Inflammatory macrophage treated with lipopolysaccharide for 1 hour (primary cell): ENCODE data around the gene RAB1A.
"Not testable (repeated sequence)": the region's sequence is repeated elsewhere in the genome, so short reads cannot be mapped to it uniquely, and the experiment has no call there.

Source experiments
- DNase-seq, 2 donors: peaks; one replicate each; pipeline ENCODE4 v3.0.0-alpha.2; 2020 to 2022

RAB1A gene

GRCh38 chr2:65134158-65134557 is 4.3 kb upstream of the RAB1A start:
- no peak for DNase-seq

GRCh38 chr2:65133626-65134025 is 3.7 kb upstream of the RAB1A start:
- no peak for DNase-seq

GRCh38 chr2:65132930-65133329 is 3.0 kb upstream of the RAB1A start:
- not testable (repeated sequence) for DNase-seq

GRCh38 chr2:65130664-65131175 is 814 bp upstream of the RAB1A start:
- no peak for DNase-seq

GRCh38 chr2:65129286-65129825 is 550 bp downstream of the RAB1A start:
- DNase-seq: peak; percentile 12 to 21

GRCh38 chr2:65128297-65129190 is 1.4 kb downstream of the RAB1A start:
- DNase-seq: peak; percentile 94 to 97

GRCh38 chr2:65125457-65125856 is 4.4 kb downstream of the RAB1A start:
- peak; percentile 76 to 79 for DNase-seq

GRCh38 chr2:65122313-65122712 is 7.6 kb downstream of the RAB1A start:
- no peak for DNase-seq

- no peak for DNase-seq
These were observed 8.8 kb downstream of the RAB1A start for GRCh38 chr2:65120990-65121693.

GRCh38 chr2:65116645-65117044 is 13.3 kb downstream of the RAB1A start:
- DNase-seq: no peak

GRCh38 chr2:65114921-65115320 is 15.0 kb downstream of the RAB1A start:
- DNase-seq: no peak

GRCh38 chr2:65113816-65114215 is 16.1 kb downstream of the RAB1A start:
- no peak for DNase-seq

GRCh38 chr2:65113229-65113628 is 16.7 kb downstream of the RAB1A start:
- DNase-seq: no peak

GRCh38 chr2:65112633-65113032 is 17.3 kb downstream of the RAB1A start:
- DNase-seq: peak; percentile 30 to 40

GRCh38 chr2:65108780-65109179 is 21.1 kb downstream of the RAB1A start:
- no peak for DNase-seq

GRCh38 chr2:65107530-65107929 is 22.4 kb downstream of the RAB1A start:
- DNase-seq: no peak

- no peak for DNase-seq
These were observed 26.7 kb downstream of the RAB1A start for GRCh38 chr2:65103013-65103715.

GRCh38 chr2:65101071-65101470 is 28.8 kb downstream of the RAB1A start:
- DNase-seq: no peak

GRCh38 chr2:65098741-65099140 is 31.2 kb downstream of the RAB1A start:
- no peak for DNase-seq

- no peak for DNase-seq
These were observed 32.1 kb downstream of the RAB1A start for GRCh38 chr2:65097844-65098243.

- DNase-seq: no peak
These were observed 33.0 kb downstream of the RAB1A start for GRCh38 chr2:65096948-65097347.

GRCh38 chr2:65093211-65093610 is 36.7 kb downstream of the RAB1A start:
- no peak for DNase-seq

- DNase-seq: peak in 1 of 2 donors; percentile 25
These were observed 37.1 kb downstream of the RAB1A start for GRCh38 chr2:65092791-65093190.
